ENCODE data around the gene CELSR1.

The CELSR1 gene

GRCh38 chr22:46546466-46547178, 9.2 kb upstream of the CELSR1 start:
- ATAC-seq: peak; percentile 5
- no peak for TF ChIP-seq GLIS3 (CRISPR knock-in tag; IDR thresholded peaks at IDR 0.05)
- no peak for TF ChIP-seq TCF4 (CRISPR knock-in tag; IDR thresholded peaks at IDR 0.05; ENCODE audit: borderline replicate concordance)
- TF ChIP-seq CSDC2 (CRISPR knock-in tag; IDR thresholded peaks at IDR 0.05): no peak
- TF ChIP-seq ZC3H10 (CRISPR knock-in tag; IDR thresholded peaks at IDR 0.05): no peak
- TF ChIP-seq SNAI2 (CRISPR knock-in tag; IDR thresholded peaks at IDR 0.05): no peak
- no peak for TF ChIP-seq RARB (CRISPR knock-in tag; IDR thresholded peaks at IDR 0.05)
- TF ChIP-seq ARNTL (CRISPR knock-in tag; IDR thresholded peaks at IDR 0.05; ENCODE audit: borderline replicate concordance, low read depth): no peak
- TF ChIP-seq ISL1 (CRISPR knock-in tag; IDR thresholded peaks at IDR 0.05): no peak
- TF ChIP-seq ZNF565 (CRISPR knock-in tag; conservative IDR thresholded peaks at IDR 0.05; ENCODE audit: low read depth): no peak
- TF ChIP-seq, protein P1, sequence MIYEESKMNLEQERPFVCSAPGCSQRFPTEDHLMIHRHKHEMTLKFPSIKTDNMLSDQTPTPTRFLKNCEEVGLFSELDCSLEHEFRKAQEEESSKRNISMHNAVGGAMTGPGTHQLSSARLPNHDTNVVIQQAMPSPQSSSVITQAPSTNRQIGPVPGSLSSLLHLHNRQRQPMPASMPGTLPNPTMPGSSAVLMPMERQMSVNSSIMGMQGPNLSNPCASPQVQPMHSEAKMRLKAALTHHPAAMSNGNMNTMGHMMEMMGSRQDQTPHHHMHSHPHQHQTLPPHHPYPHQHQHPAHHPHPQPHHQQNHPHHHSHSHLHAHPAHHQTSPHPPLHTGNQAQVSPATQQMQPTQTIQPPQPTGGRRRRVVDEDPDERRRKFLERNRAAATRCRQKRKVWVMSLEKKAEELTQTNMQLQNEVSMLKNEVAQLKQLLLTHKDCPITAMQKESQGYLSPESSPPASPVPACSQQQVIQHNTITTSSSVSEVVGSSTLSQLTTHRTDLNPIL (CRISPR knock-in tag; IDR thresholded peaks at IDR 0.05; ENCODE audit: low read depth): no peak
- TF ChIP-seq ESRRG (CRISPR knock-in tag; IDR thresholded peaks at IDR 0.05): no peak
- TF ChIP-seq ZNF8 (CRISPR knock-in tag; IDR thresholded peaks at IDR 0.05): no peak
- TF ChIP-seq PPARA (CRISPR knock-in tag; IDR thresholded peaks at IDR 0.05; ENCODE audit: borderline replicate concordance): no peak
- no peak for TF ChIP-seq TSHZ2 (CRISPR knock-in tag; IDR thresholded peaks at IDR 0.05)
- no peak for TF ChIP-seq ZFP3 (CRISPR knock-in tag; IDR thresholded peaks at IDR 0.05)
- TF ChIP-seq TOX (CRISPR knock-in tag; IDR thresholded peaks at IDR 0.05; ENCODE audit: borderline replicate concordance): no peak
- no peak for TF ChIP-seq BACH2 (CRISPR knock-in tag; IDR thresholded peaks at IDR 0.05; ENCODE audit: borderline replicate concordance)
- TF ChIP-seq ZNF70 (CRISPR knock-in tag; IDR thresholded peaks at IDR 0.05): no peak

DNA sequence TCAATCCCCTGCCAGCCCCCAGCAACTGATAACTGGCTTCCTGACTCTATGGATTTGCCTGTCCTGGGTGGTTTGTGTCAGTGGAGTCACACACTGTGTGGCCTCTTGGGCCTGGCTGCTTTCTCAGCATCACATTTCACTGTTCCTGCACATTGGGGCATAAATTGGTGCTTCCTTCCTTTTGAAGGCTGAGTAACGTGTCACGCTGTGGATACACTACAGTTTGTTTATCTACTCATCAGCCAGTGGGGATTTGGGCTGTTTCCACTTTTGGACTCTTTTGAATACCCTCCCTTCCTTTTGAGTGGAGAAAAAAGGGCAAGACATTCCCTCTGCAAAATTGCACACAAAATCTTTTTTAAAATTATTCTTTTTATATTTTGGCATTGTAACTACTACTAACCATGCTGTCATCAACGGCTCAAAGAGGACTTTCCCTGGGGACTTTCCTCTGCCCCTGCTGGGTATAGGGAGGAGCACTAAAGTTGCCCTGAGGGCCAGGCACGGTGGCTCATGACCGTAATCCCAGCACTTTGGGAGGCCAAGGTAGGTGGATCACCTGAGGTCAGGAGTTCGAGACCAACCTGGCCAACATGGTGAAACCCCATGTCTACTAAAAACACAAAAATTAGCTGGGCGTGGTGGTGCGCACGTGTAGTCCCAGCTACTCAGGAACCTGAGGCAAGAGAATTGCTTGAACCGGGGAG, 7.8 kb upstream of the CELSR1 start:
- TF ChIP-seq OSR1 (CRISPR knock-in tag; IDR thresholded peaks at IDR 0.05): no peak
- TF ChIP-seq ZNF565 (CRISPR knock-in tag; conservative IDR thresholded peaks at IDR 0.05; ENCODE audit: low read depth): no peak
- TF ChIP-seq, protein P1 (CRISPR knock-in tag; IDR thresholded peaks at IDR 0.05; ENCODE audit: low read depth): no peak
- TF ChIP-seq TOX (CRISPR knock-in tag; IDR thresholded peaks at IDR 0.05; ENCODE audit: borderline replicate concordance): no peak

GRCh38 chr22:46542011-46542985, 4.9 kb upstream of the CELSR1 start:
- ATAC-seq: peak; percentile 99
- TF ChIP-seq ZNF70 (CRISPR knock-in tag; IDR thresholded peaks at IDR 0.05) (no peak), ZFP3 (CRISPR knock-in tag; IDR thresholded peaks at IDR 0.05) (no peak), ISL1 (CRISPR knock-in tag; IDR thresholded peaks at IDR 0.05) (no peak), CSDC2 (CRISPR knock-in tag; IDR thresholded peaks at IDR 0.05) (no peak), TOX (CRISPR knock-in tag; IDR thresholded peaks at IDR 0.05; ENCODE audit: borderline replicate concordance) (no peak), PPARA (CRISPR knock-in tag; IDR thresholded peaks at IDR 0.05; ENCODE audit: borderline replicate concordance) (no peak), RARB (CRISPR knock-in tag; IDR thresholded peaks at IDR 0.05) (no peak), ZNF565 (CRISPR knock-in tag; conservative IDR thresholded peaks at IDR 0.05; ENCODE audit: low read depth) (no peak), TSHZ2 (CRISPR knock-in tag; IDR thresholded peaks at IDR 0.05) (no peak), ZC3H10 (CRISPR knock-in tag; IDR thresholded peaks at IDR 0.05) (no peak), TCF4 (CRISPR knock-in tag; IDR thresholded peaks at IDR 0.05; ENCODE audit: borderline replicate concordance) (no peak), BACH2 (CRISPR knock-in tag; IDR thresholded peaks at IDR 0.05; ENCODE audit: borderline replicate concordance) (no peak)
- TF ChIP-seq, protein P2, sequence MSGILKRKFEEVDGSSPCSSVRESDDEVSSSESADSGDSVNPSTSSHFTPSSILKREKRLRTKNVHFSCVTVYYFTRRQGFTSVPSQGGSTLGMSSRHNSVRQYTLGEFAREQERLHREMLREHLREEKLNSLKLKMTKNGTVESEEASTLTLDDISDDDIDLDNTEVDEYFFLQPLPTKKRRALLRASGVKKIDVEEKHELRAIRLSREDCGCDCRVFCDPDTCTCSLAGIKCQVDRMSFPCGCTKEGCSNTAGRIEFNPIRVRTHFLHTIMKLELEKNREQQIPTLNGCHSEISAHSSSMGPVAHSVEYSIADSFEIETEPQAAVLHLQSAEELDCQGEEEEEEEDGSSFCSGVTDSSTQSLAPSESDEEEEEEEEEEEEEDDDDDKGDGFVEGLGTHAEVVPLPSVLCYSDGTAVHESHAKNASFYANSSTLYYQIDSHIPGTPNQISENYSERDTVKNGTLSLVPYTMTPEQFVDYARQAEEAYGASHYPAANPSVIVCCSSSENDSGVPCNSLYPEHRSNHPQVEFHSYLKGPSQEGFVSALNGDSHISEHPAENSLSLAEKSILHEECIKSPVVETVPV (CRISPR knock-in tag; IDR thresholded peaks at IDR 0.05): no peak
- TF ChIP-seq, protein P1 (CRISPR knock-in tag; IDR thresholded peaks at IDR 0.05; ENCODE audit: low read depth): no peak

More for the DNA sequence above, 7.8 kb upstream of the CELSR1 start:
- no peak for ATAC-seq
